ENCODE measurements around the gene CA10. TPM values are rescaled to one million over a fixed set of nuclear protein-coding genes. Genes with fewer than 3 reads are reported as not detected.

Gene CA10
- total and polyA plus RNA-seq, 2 donors (not counting 1 experiment from before 2014, with no cell fraction given), result not detected

- no peaks in the 10 kb centered on the region for H4K20me1 ChIP-seq (ENCODE audit: control insufficient read depth, insufficient read depth, low read length, poor library complexity, severe bottlenecking)
- H3K9me3 Mint-ChIP-seq (ENCODE audit: insufficient read depth), result no peaks in the 10 kb centered on the region
- TF ChIP-seq CTCF (IDR thresholded peaks at IDR 0.05), result no peak
- no peak for TF ChIP-seq EZH2 (IDR thresholded peaks at IDR 0.05; ENCODE audit: borderline replicate concordance, insufficient read depth, low read depth, low read length, poor library complexity, severe bottlenecking)
- H2AFZ ChIP-seq (ENCODE audit: insufficient read depth, low read depth, low read length, poor library complexity, severe bottlenecking), result no peak overlapping the region
- ATAC-seq (ENCODE audit: low read depth) (no peak), DNase-seq (no peak)
- H3K27ac ChIP-seq (ENCODE audit: low read length in 2 of 2), result no peak overlapping the region
- ChIA-PET CTCF (no interaction called here), POLR2A (no interaction called here)
- H3K27me3 Mint-ChIP-seq, result peaks cover 3% of the 10 kb centered on the region
- H3K27me3 ChIP-seq (replicated peaks in 1 of 4; ENCODE audit: control extremely low read depth in 1 of 4, control insufficient read depth in 3 of 4, insufficient read depth in 4 of 4, low read length in 3 of 4), result no peaks in the 10 kb centered on the region
- no peak overlapping the region for H3K4me3 Mint-ChIP-seq
- no peak overlapping the region for H3K4me3 ChIP-seq (ENCODE audit: control extremely low read depth in 1 of 5, extremely low read depth in 1 of 5, insufficient read depth in 1 of 5, low read depth in 2 of 5, low read length in 4 of 5)
- H3K79me2 ChIP-seq (ENCODE audit: control insufficient read depth, insufficient read depth, low read length), result no peaks in the 10 kb centered on the region
- no peak overlapping the region for H3K4me2 ChIP-seq (replicated peaks; ENCODE audit: low read depth, low read length, poor library complexity, severe bottlenecking)
- WGBS (ENCODE audit: insufficient coverage), result 70% methylated on average over 4 of the region's 5 CpGs
- no peaks in the 10 kb centered on the region for H3K9me3 ChIP-seq (ENCODE audit: control extremely low read depth in 1 of 3, control insufficient read depth in 2 of 3, insufficient read depth in 1 of 3, low read length in 2 of 3)
- H3K36me3 ChIP-seq (replicated peaks in 1 of 2; ENCODE audit: control extremely low read depth in 1 of 2, control insufficient read depth in 1 of 2, extremely low read depth in 1 of 2, insufficient read depth in 2 of 2, low read length in 1 of 2), result no peaks in the 10 kb centered on the region
- no peak overlapping the region for H3K27ac Mint-ChIP-seq
- no peak overlapping the region for H3K9ac ChIP-seq (ENCODE audit: low read length)
- intact Hi-C loops (cut with micrococcal nuclease), result no loop called here
- H3K4me1 Mint-ChIP-seq, result no peaks in the 10 kb centered on the region
- no peaks in the 10 kb centered on the region for H3K4me1 ChIP-seq (ENCODE audit: control insufficient read depth in 2 of 2, insufficient read depth in 2 of 2, low read length in 2 of 2)
Observed at GRCh38 chr17:51740531-51740930, 418.0 kb downstream of the CA10 start.

GRCh38 chr17:51739245-51739886 lies 419.1 kb downstream of the CA10 start:
- no peak for TF ChIP-seq EZH2 (IDR thresholded peaks at IDR 0.05; ENCODE audit: borderline replicate concordance, insufficient read depth, low read depth, low read length, poor library complexity, severe bottlenecking)
- TF ChIP-seq CTCF (IDR thresholded peaks at IDR 0.05), result no peak
- WGBS (ENCODE audit: insufficient coverage), result 88% methylated on average over 4 of the region's 6 CpGs
- no peak for ATAC-seq (ENCODE audit: low read depth)
- intact Hi-C loops (cut with micrococcal nuclease), result no loop called here
- Histone ChIP-seq H3K4me2 (replicated peaks; ENCODE audit: low read depth, low read length, poor library complexity, severe bottlenecking) (no peak overlapping the region), H4K20me1 (ENCODE audit: control insufficient read depth, insufficient read depth, low read length, poor library complexity, severe bottlenecking) (no peaks in the 10 kb centered on the region), H3K27ac (ENCODE audit: low read length in 2 of 2) (no peak overlapping the region), H3K9me3 (ENCODE audit: control extremely low read depth in 1 of 3, control insufficient read depth in 2 of 3, insufficient read depth in 1 of 3, low read length in 2 of 3) (no peaks in the 10 kb centered on the region), H3K27me3 (replicated peaks in 1 of 4; ENCODE audit: control extremely low read depth in 1 of 4, control insufficient read depth in 3 of 4, insufficient read depth in 4 of 4, low read length in 3 of 4) (no peaks in the 10 kb centered on the region), H3K4me1 (ENCODE audit: control insufficient read depth in 2 of 2, insufficient read depth in 2 of 2, low read length in 2 of 2) (no peaks in the 10 kb centered on the region), H2AFZ (ENCODE audit: insufficient read depth, low read depth, low read length, poor library complexity, severe bottlenecking) (no peak overlapping the region), H3K4me3 (ENCODE audit: control extremely low read depth in 1 of 5, extremely low read depth in 1 of 5, insufficient read depth in 1 of 5, low read depth in 2 of 5, low read length in 4 of 5) (no peak overlapping the region), H3K9ac (ENCODE audit: low read length) (no peak overlapping the region), H3K36me3 (replicated peaks in 1 of 2; ENCODE audit: control extremely low read depth in 1 of 2, control insufficient read depth in 1 of 2, extremely low read depth in 1 of 2, insufficient read depth in 2 of 2, low read length in 1 of 2) (no peaks in the 10 kb centered on the region), H3K79me2 (ENCODE audit: control insufficient read depth, insufficient read depth, low read length) (no peaks in the 10 kb centered on the region)
- no peak for DNase-seq
- ChIA-PET POLR2A (no interaction called here), CTCF (no interaction called here)
- Mint-ChIP-seq H3K4me1 (no peaks in the 10 kb centered on the region), H3K4me3 (no peak overlapping the region), H3K9me3 (ENCODE audit: insufficient read depth) (no peaks in the 10 kb centered on the region), H3K27ac (no peak overlapping the region), H3K27me3 (peaks cover 3% of the 10 kb centered on the region)
